WTC11 (cell line): ENCODE measurements around the gene MET. TPM values are rescaled to one million over a fixed set of nuclear protein-coding genes. Genes with fewer than 3 reads are reported as not detected.

Experiments used
- ATAC-seq: fragments of 200-7000 bp; cut with Tn5 transposase; 2 replicates; pipeline ENCODE4 v1.10.0; 2021; ENCODE audit warnings: mild to moderate bottlenecking, moderate library complexity
- CTCF ChIA-PET: fragments of 300-600 bp; sonication (Branson Sonifier 250); formaldehyde crosslinking; loops from one replicate; lab custom pipeline; 2021; ENCODE audit warnings: antibody characterized with exemption; lab: Charles Lee
- POLR2A ChIA-PET: fragments of 350-600 bp; sonication (Branson Sonifier 250); formaldehyde crosslinking; loops from one replicate; lab custom pipeline; 2021; ENCODE audit warnings: antibody characterized with exemption; lab: Charles Lee
- DNase-seq: peaks from one replicate; pipeline ENCODE4 v3.0.0; 2021; ENCODE audit warnings: low spot score
- H3K27ac Mint-ChIP-seq: 2 replicates; pipeline ENCODE4 v1.8.0; 2021; ENCODE audit warnings: mixed read lengths
- H3K27me3 Mint-ChIP-seq: 2 replicates; pipeline ENCODE4 v1.8.0; 2021; ENCODE audit warnings: low read depth, mild to moderate bottlenecking, moderate library complexity, mixed read lengths
- H3K36me3 Mint-ChIP-seq: 2 replicates; pipeline ENCODE4 v1.8.0; 2021; ENCODE audit warnings: mixed read lengths
- H3K4me1 Mint-ChIP-seq: 2 replicates; pipeline ENCODE4 v1.8.0; 2022; ENCODE audit warnings: mixed read lengths
- H3K4me3 Mint-ChIP-seq: 2 replicates; pipeline ENCODE4 v1.8.0; 2021; ENCODE audit warnings: mild to moderate bottlenecking, moderate library complexity, mixed read lengths
- H3K9me3 Mint-ChIP-seq: 2 replicates; pipeline ENCODE4 v1.8.0; 2021; ENCODE audit warnings: mixed read lengths
- ATF1 ChIP-seq: sonication (generic); formaldehyde crosslinking; IDR thresholded peaks from 2 replicates; pipeline ENCODE4 v1.8.1; 2023; ENCODE audit warnings: mild to moderate bottlenecking, moderate library complexity, missing genetic modification reagents
- CBFB ChIP-seq: sonication (generic); formaldehyde crosslinking; IDR thresholded peaks from 2 replicates; pipeline ENCODE4 v1.8.1; 2022; ENCODE audit warnings: mild to moderate bottlenecking, low read depth, missing genetic modification reagents
- CREB1 ChIP-seq: sonication (generic); formaldehyde crosslinking; IDR thresholded peaks from 2 replicates; pipeline ENCODE4 v1.8.0; 2023; ENCODE audit warnings: mild to moderate bottlenecking, missing genetic modification reagents
- ELF4 ChIP-seq: sonication (generic); formaldehyde crosslinking; IDR thresholded peaks from 2 replicates; pipeline ENCODE4 v1.8.1; 2022; ENCODE audit warnings: low read depth, mild to moderate bottlenecking, moderate library complexity, missing genetic modification reagents
- FOXK1 ChIP-seq: sonication (generic); formaldehyde crosslinking; IDR thresholded peaks from 2 replicates; pipeline ENCODE4 v1.8.0; 2022; ENCODE audit warnings: mild to moderate bottlenecking, moderate library complexity, missing genetic modification reagents
- HMGA2 ChIP-seq: fragments of 250-450 bp; sonication (Bioruptor Pico); IDR thresholded peaks from 2 replicates; pipeline ENCODE4 v1.4.0; 2021; ENCODE audit warnings: mild to moderate bottlenecking, moderate library complexity
- KAT7 ChIP-seq: sonication (generic); formaldehyde crosslinking; IDR thresholded peaks from 2 replicates; pipeline ENCODE4 v1.8.1; 2023; ENCODE audit warnings: missing genetic modification reagents, mild to moderate bottlenecking, borderline replicate concordance
- NFATC4 ChIP-seq: fragments of 250-450 bp; sonication (Bioruptor Pico); IDR thresholded peaks from 2 replicates; pipeline ENCODE4 v1.9.0; 2021; ENCODE audit warnings: mild to moderate bottlenecking
- NFE2L1 ChIP-seq: sonication (generic); formaldehyde crosslinking; IDR thresholded peaks from 2 replicates; pipeline ENCODE4 v1.8.1; 2023; ENCODE audit warnings: missing genetic modification reagents
- NR2C2 ChIP-seq: sonication (generic); formaldehyde crosslinking; IDR thresholded peaks from 2 replicates; pipeline ENCODE4 v1.8.0; 2022; ENCODE audit warnings: mild to moderate bottlenecking, missing genetic modification reagents
- RELA ChIP-seq: sonication (generic); formaldehyde crosslinking; IDR thresholded peaks from 2 replicates; pipeline ENCODE4 v1.8.1; 2022; ENCODE audit warnings: missing genetic modification reagents, mild to moderate bottlenecking, borderline replicate concordance
- TEAD1 ChIP-seq: sonication (generic); formaldehyde crosslinking; IDR thresholded peaks from 2 replicates; pipeline ENCODE4 v1.8.0; 2022; ENCODE audit warnings: mild to moderate bottlenecking, missing genetic modification reagents
- ZNF121 ChIP-seq: sonication (generic); formaldehyde crosslinking; IDR thresholded peaks from 2 replicates; pipeline ENCODE4 v1.8.0; 2023; ENCODE audit warnings: missing genetic modification reagents
- total RNA-seq: library from RNA; stranded (reverse); gene quantifications from 3 replicates; pipeline ENCODE4 v1.2.3, GENCODE V29; 2021
- TF ChIP-seq, protein P1 (sequence below): sonication (generic); formaldehyde crosslinking; IDR thresholded peaks from 2 replicates; pipeline ENCODE4 v1.8.0; 2023; ENCODE audit warnings: missing genetic modification reagents
- TF ChIP-seq, protein P2 (sequence below): sonication (generic); formaldehyde crosslinking; IDR thresholded peaks from 2 replicates; pipeline ENCODE4 v1.8.0; 2023; ENCODE audit warnings: missing genetic modification reagents, mild to moderate bottlenecking, borderline replicate concordance
- TF ChIP-seq, protein P3 (sequence below): fragments of 250-450 bp; sonication (Bioruptor Pico); IDR thresholded peaks from 2 replicates; pipeline ENCODE4 v2.1.2; 2022; ENCODE audit warnings: mild to moderate bottlenecking, moderate library complexity
- TF ChIP-seq, protein P4 (sequence below): sonication (generic); formaldehyde crosslinking; IDR thresholded peaks from 2 replicates; pipeline ENCODE4 v1.8.0; 2022; ENCODE audit warnings: missing genetic modification reagents
- TF ChIP-seq, protein P5 (sequence below): sonication (generic); formaldehyde crosslinking; IDR thresholded peaks from 2 replicates; pipeline ENCODE4 v1.8.0; 2022; ENCODE audit warnings: mild to moderate bottlenecking, missing genetic modification reagents
- TF ChIP-seq, protein P6 (sequence below): fragments of 250-450 bp; sonication (Bioruptor Pico); IDR thresholded peaks from 2 replicates; pipeline ENCODE4 v1.9.0; 2021; ENCODE audit warnings: moderate library complexity, mild to moderate bottlenecking, inconsistent platforms, borderline replicate concordance
- TF ChIP-seq, protein P7 (sequence below): sonication (generic); formaldehyde crosslinking; conservative IDR thresholded peaks from 2 replicates; pipeline ENCODE4 v1.8.1; 2022; ENCODE audit warnings: mild to moderate bottlenecking, missing genetic modification reagents

MET gene
- total RNA-seq, 1 experiment from 2014 or later, result 9.4 TPM

DNA sequence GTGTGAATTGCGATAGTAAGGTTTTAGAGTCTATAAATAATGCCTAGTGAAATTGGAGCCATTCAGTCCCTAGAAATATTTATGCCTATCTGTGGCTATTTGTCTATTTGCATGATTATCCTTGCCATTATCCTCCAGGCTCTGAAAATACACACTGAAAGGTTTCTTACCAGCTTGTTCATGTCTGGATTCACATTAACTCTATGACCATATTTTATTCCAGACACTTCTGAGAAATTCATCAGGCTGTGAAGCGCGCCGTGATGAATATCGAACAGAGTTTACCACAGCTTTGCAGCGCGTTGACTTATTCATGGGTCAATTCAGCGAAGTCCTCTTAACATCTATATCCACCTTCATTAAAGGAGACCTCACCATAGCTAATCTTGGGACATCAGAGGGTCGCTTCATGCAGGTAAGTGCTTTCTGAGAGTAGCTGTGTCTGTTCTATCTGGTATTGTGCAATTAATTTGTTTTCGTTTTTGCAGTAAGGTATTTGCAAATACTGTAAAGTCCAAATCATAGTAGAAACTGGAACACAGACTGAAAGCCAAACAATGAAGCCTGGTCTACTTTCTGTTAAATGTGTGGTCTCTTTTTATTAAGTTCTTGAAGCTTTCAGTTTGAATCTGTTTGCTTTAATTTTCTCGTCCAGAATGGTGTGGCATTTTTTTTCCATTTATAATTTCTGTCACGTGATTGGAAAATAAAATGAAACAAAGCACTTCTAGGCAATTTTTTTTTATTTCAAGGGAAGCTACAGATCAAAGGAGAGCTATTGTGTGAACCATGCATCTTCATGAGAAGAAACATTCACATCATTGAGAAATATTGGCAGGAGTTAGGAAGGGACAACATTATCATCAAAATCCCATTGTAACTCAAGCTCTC, 59.7 kb downstream of the MET start:
- Mint-ChIP-seq H3K27me3 (no peaks in the 10 kb centered on the region), H3K27ac (no peak overlapping the region), H3K36me3 (no peaks in the 10 kb centered on the region), H3K9me3 (no peaks in the 10 kb centered on the region), H3K4me3 (no peak overlapping the region), H3K4me1 (peaks cover 31% of the 10 kb centered on the region)
- no peak for DNase-seq
- CTCF ChIA-PET, result interaction anchor here (0.5 kb wide), 1 partner anchor 82 kb away, joined by 4 read pairs; no protein-coding TSS in a partner anchor
- no peak for ATAC-seq
- POLR2A ChIA-PET, result no interaction called here
- TF ChIP-seq, protein P1, sequence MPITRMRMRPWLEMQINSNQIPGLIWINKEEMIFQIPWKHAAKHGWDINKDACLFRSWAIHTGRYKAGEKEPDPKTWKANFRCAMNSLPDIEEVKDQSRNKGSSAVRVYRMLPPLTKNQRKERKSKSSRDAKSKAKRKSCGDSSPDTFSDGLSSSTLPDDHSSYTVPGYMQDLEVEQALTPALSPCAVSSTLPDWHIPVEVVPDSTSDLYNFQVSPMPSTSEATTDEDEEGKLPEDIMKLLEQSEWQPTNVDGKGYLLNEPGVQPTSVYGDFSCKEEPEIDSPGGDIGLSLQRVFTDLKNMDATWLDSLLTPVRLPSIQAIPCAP (CRISPR knock-in tag), result no peak
- TF ChIP-seq RELA (CRISPR knock-in tag), result no peak
- TF ChIP-seq, protein P2, sequence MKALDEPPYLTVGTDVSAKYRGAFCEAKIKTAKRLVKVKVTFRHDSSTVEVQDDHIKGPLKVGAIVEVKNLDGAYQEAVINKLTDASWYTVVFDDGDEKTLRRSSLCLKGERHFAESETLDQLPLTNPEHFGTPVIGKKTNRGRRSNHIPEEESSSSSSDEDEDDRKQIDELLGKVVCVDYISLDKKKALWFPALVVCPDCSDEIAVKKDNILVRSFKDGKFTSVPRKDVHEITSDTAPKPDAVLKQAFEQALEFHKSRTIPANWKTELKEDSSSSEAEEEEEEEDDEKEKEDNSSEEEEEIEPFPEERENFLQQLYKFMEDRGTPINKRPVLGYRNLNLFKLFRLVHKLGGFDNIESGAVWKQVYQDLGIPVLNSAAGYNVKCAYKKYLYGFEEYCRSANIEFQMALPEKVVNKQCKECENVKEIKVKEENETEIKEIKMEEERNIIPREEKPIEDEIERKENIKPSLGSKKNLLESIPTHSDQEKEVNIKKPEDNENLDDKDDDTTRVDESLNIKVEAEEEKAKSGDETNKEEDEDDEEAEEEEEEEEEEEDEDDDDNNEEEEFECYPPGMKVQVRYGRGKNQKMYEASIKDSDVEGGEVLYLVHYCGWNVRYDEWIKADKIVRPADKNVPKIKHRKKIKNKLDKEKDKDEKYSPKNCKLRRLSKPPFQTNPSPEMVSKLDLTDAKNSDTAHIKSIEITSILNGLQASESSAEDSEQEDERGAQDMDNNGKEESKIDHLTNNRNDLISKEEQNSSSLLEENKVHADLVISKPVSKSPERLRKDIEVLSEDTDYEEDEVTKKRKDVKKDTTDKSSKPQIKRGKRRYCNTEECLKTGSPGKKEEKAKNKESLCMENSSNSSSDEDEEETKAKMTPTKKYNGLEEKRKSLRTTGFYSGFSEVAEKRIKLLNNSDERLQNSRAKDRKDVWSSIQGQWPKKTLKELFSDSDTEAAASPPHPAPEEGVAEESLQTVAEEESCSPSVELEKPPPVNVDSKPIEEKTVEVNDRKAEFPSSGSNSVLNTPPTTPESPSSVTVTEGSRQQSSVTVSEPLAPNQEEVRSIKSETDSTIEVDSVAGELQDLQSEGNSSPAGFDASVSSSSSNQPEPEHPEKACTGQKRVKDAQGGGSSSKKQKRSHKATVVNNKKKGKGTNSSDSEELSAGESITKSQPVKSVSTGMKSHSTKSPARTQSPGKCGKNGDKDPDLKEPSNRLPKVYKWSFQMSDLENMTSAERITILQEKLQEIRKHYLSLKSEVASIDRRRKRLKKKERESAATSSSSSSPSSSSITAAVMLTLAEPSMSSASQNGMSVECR (CRISPR knock-in tag), result no peak
- no peak for TF ChIP-seq ZNF121
- no peak for TF ChIP-seq ELF4 (CRISPR knock-in tag)
- TF ChIP-seq, protein P3, sequence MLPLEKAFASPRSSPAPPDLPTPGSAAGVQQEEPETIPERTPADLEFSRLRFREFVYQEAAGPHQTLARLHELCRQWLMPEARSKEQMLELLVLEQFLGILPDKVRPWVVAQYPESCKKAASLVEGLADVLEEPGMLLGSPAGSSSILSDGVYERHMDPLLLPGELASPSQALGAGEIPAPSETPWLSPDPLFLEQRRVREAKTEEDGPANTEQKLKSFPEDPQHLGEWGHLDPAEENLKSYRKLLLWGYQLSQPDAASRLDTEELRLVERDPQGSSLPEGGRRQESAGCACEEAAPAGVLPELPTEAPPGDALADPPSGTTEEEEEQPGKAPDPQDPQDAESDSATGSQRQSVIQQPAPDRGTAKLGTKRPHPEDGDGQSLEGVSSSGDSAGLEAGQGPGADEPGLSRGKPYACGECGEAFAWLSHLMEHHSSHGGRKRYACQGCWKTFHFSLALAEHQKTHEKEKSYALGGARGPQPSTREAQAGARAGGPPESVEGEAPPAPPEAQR (CRISPR knock-in tag), result no peak
- TF ChIP-seq NR2C2 (CRISPR knock-in tag), result no peak
- TF ChIP-seq HMGA2, result no peak

DNA sequence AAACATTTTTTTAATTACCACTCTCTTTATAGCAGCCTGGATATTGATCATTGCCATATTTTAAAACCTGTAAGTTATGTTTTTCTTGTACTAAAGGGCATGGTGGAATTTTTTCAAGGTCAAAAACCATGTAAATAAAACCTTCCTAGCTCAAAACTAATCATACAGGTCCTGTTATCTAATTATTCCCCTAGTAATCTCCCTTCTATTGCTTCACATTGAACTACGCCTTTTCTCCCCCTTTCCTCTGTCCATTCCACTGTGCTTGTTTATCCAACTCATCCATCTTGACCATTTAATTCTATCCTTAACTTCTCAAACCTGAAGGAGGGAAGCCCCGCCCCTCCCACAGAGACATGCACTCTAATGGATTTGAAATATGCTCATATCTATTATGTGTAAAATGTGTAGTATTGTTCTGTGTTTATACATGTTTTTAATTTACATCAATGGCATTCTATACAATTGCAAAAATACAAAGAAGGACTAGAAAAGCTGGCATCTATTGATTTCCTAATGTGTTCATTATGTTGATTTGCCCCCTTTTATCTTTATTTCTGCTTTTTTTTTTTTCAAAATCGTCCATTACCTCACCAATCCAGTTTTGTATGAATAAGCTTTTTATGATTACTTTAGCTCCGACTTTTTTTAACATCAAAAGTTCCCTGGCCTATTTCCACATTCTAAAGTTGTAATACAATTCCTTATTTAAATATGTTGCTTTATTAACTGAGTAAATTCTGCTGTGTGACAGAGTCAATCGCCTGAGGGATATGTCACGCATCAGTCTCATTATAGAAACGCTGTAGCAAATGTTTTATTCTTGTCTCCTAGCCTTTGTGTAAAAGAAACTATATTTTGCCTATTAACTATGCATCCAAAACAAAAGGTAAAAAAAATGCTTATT, 61.0 kb downstream of the MET start:
- ChIA-PET POLR2A (interaction anchor here (0.6 kb wide), 1 partner anchor 1898 kb away, joined by 3 read pairs; no protein-coding TSS in a partner anchor), CTCF (no interaction called here)
- Mint-ChIP-seq H3K36me3 (no peaks in the 10 kb centered on the region), H3K4me3 (no peak overlapping the region), H3K27me3 (no peaks in the 10 kb centered on the region), H3K4me1 (peaks cover 45% of the 10 kb centered on the region), H3K9me3 (no peaks in the 10 kb centered on the region), H3K27ac (no peak overlapping the region)
- DNase-seq (no peak), ATAC-seq (no peak)
- TF ChIP-seq, protein P4, sequence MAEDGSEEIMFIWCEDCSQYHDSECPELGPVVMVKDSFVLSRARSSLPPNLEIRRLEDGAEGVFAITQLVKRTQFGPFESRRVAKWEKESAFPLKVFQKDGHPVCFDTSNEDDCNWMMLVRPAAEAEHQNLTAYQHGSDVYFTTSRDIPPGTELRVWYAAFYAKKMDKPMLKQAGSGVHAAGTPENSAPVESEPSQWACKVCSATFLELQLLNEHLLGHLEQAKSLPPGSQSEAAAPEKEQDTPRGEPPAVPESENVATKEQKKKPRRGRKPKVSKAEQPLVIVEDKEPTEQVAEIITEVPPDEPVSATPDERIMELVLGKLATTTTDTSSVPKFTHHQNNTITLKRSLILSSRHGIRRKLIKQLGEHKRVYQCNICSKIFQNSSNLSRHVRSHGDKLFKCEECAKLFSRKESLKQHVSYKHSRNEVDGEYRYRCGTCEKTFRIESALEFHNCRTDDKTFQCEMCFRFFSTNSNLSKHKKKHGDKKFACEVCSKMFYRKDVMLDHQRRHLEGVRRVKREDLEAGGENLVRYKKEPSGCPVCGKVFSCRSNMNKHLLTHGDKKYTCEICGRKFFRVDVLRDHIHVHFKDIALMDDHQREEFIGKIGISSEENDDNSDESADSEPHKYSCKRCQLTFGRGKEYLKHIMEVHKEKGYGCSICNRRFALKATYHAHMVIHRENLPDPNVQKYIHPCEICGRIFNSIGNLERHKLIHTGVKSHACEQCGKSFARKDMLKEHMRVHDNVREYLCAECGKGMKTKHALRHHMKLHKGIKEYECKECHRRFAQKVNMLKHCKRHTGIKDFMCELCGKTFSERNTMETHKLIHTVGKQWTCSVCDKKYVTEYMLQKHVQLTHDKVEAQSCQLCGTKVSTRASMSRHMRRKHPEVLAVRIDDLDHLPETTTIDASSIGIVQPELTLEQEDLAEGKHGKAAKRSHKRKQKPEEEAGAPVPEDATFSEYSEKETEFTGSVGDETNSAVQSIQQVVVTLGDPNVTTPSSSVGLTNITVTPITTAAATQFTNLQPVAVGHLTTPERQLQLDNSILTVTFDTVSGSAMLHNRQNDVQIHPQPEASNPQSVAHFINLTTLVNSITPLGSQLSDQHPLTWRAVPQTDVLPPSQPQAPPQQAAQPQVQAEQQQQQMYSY, result no peak
- TF ChIP-seq NFATC4 (CRISPR knock-in tag), result no peak
- TF ChIP-seq, protein P5, sequence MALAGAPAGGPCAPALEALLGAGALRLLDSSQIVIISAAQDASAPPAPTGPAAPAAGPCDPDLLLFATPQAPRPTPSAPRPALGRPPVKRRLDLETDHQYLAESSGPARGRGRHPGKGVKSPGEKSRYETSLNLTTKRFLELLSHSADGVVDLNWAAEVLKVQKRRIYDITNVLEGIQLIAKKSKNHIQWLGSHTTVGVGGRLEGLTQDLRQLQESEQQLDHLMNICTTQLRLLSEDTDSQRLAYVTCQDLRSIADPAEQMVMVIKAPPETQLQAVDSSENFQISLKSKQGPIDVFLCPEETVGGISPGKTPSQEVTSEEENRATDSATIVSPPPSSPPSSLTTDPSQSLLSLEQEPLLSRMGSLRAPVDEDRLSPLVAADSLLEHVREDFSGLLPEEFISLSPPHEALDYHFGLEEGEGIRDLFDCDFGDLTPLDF (CRISPR knock-in tag), result no peak
- no peak for TF ChIP-seq NFE2L1 (CRISPR knock-in tag)
- TF ChIP-seq, protein P6, sequence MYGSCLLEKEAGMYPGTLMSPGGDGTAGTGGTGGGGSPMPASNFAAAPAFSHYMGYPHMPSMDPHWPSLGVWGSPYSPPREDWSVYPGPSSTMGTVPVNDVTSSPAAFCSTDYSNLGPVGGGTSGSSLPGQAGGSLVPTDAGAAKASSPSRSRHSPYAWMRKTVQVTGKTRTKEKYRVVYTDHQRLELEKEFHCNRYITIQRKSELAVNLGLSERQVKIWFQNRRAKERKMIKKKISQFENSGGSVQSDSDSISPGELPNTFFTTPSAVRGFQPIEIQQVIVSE, result no peak
- no peak for TF ChIP-seq TEAD1 (CRISPR knock-in tag)
- no peak for TF ChIP-seq FOXK1
- no peak for TF ChIP-seq KAT7
- TF ChIP-seq CBFB, result no peak
- TF ChIP-seq ATF1 (CRISPR knock-in tag), result no peak
- TF ChIP-seq, protein P7, sequence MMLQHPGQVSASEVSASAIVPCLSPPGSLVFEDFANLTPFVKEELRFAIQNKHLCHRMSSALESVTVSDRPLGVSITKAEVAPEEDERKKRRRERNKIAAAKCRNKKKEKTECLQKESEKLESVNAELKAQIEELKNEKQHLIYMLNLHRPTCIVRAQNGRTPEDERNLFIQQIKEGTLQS (CRISPR knock-in tag), result no peak
- no peak for TF ChIP-seq CREB1 (CRISPR knock-in tag)
